GM21619 (cell line): ENCODE data around the gene CTBP1.
A peak's percentile ranks its signal among the peaks of the same experiment; 100 is the strongest.

Experiments
- ATAC-seq: cut with Tn5 transposase; IDR thresholded peaks from one replicate; pipeline ENCODE4 v1.9.1; 2021; ENCODE audit not compliant: unreplicated experiment

CTBP1 gene

DNA sequence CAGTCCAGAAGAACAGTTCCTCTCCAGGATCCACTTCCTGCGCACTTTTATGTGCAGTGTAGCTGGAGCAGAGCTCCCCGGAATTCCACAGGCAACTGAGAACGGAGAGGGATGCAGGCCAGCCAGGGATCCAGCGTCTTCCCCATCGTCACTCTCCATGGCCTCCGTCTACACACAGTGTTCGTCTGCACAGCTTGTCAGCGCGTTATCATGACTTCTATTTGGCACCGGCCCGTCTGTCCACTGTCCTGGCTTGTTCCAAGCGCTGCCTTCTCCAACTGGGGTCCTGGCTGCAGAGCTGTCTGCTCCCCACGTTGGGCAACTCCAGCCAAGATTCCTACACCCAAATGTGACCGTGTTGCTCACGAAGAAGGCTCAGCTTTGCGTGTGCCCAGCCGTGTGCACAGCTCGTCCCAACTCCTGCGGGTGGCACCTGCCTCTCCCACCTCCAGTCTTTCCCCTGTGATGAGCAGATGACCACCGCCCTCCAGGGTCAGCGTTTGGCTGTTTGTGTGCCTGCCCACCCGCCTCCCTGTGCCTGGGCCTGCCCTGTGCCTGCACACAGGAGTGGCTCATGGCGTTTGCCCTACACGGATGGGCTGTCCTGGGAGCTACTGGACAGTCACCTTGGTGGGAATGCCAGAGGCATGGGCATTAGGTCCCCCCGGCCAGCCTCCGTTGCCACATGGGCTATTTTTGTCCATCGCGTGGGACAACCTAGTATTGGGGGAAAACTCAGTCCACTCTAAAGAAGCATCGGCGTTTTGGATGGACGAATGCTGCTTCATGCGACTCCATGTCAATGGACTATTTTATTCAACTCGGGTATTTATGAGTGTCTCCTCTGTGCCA is 2.2 kb upstream of the CTBP1 start:
- ATAC-seq: no peak

- ATAC-seq: no peak
Observed at GRCh38 chr4:1250527-1250812, 1.5 kb upstream of the CTBP1 start.

- ATAC-seq: peak; percentile 17
Observed at GRCh38 chr4:1249731-1250526, 999 bp upstream of the CTBP1 start.

GRCh38 chr4:1249148-1249730 is 309 bp upstream of the CTBP1 start:
- ATAC-seq: peak; percentile 41

- ATAC-seq: peak; percentile 14
Observed at GRCh38 chr4:1247864-1248244, 1.1 kb downstream of the CTBP1 start.

DNA sequence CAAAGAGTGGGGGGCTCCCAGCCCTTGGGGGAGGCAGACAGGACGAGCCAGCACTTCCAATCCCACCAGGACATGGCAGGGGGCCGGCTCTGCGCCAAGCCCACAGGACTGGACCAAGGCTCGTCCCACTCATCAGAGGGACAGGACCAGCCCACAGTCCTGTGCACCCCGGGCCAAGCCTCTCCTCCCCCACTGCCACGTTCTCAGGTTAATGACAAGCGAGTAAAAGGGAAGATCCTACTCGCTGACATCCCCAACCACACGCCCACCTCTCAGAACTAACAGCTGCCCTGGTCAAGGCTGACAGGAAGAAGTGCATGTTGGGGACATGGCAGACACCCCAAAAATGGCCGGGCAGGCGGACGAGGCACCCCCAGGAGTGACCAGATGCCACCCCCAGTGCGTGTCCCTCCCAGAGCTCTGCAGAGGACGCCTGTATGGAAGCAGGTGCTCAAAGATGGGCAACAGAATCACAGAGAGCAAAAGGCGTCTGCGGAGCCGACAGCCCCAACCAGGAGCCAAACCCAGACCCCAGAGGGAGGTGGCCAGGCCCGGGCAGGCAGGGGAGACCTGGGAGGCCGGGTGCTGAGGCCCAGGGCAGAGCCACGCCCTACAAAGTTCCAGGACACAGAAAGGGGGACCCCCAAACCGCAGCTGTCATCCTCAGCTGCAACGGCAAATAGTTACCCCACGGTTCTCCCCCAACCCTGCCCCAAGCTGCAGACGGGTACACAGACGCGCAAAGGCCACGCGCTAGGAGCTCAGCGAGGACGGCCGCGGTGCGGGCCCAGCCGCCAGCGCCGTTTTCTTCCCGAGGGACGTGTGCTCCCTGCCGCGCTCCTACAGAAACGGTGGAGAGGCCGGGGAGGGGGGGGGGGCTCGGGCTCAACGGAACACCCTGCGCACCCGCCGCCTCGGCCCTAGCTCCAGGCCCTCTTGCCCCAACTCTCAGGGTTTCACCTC is 1.7 kb downstream of the CTBP1 start:
- no peak for ATAC-seq

- no peak for ATAC-seq
Observed at GRCh38 chr4:1246111-1246881, 2.6 kb downstream of the CTBP1 start.

GRCh38 chr4:1245481-1246051 is 3.4 kb downstream of the CTBP1 start:
- ATAC-seq: no peak

DNA sequence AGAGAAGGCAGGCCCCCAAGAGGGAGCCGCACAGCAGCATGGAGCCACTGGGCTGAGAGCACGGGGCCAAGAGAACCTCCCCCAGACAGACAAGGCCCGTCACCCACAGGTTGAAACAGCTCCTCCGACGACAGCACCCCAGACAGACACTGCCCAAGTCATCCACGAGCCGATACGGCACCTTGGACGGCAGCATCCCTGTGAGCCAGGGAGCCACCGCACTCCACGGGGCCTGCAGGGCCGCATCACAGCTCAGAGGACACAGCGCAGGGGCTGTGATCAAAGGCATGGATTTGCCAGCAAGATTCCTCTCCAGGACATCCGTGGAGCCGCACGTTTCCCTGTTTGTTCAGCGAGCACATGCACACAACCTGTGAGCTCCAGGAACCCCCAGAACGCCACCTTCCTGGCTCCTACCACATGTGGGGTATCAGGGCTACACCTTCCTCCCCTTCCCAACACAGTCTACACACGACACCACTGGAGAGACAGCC is 3.9 kb downstream of the CTBP1 start:
- ATAC-seq: no peak

- no peak for ATAC-seq
Observed at GRCh38 chr4:1244081-1244977, 4.6 kb downstream of the CTBP1 start.

DNA sequence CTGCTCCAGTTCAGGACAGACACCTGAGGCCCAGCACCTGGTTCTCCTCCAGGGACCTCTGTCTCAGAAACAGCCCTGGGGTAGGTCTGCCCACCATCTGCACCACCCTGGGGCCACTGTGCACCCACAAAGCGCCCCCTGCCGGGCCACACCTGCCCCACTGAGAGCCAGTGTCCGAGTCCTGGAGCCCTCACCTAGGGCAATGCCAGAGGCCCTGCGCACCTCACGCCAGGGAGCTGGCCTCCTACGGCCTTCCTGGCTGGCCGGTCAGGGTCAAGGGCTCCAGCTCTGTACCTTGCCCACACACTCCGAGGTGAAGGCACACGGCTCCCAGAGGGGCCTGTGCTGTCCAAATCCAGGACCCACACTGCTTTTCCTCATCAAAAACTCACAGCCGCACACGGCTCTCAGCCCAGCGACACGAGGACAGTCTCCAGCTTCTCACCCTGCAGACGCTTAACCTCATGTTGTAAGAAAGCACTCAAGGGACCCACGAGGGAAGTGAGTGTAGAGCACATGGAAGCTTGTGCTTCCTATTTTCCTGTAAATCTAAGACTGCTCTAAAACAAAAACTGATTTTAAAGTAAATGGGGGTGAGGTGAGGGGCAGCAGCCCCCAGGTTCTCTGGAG is 5.4 kb downstream of the CTBP1 start:
- ATAC-seq: no peak

GRCh38 chr4:1242506-1243450 is 6.2 kb downstream of the CTBP1 start:
- no peak for ATAC-seq

DNA sequence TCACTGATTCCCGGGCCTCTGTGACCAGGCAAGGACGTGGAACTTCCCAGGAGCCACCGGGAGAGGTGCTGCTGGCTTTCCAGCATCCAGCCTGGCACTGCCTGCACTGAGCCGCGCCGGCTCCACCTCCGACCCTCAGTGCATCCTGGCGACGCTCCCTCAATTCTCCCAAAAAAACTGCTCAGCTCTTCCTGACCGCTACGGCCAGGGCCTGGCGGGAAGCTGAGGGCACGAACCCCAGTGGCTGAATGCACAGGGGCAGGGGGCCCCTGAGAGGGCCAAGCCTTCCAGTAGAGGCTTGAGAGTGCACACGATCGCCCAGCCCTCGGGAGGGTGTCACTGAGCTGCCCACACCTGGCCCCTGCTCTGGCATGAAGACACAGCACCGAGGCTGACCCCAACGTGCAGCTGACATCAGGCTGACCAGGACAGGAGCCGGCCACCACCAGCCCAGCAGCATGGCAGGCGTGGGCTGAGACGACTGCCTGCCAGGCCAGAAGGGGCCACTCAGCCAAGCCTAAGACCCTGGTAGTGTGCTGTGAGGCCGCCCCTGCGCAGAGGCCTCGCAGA is 6.9 kb downstream of the CTBP1 start:
- no peak for ATAC-seq

- no peak for ATAC-seq
Observed at GRCh38 chr4:1241466-1241935, 7.4 kb downstream of the CTBP1 start.

- ATAC-seq: no peak
Observed at GRCh38 chr4:1240721-1241465, 8.0 kb downstream of the CTBP1 start.

DNA sequence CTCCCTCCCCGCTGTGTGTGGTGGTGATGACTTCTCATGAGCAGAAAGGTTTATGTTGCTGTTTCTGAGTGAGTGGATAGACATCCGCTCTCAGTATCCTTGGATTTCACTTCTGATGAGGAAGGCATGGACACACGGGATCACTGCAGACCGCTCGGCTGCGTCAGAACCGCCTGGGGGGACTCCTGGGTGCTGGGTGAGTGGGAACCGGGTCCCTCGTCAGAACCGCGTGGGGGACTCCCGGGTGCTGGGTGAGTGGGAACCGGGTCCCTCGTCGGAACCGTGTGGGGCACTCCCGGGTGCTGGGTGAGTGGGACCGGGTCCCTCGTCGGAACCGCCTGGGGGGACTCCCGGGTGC is 9.0 kb downstream of the CTBP1 start:
- ATAC-seq: no peak
